DMS53 treated with DMSO at 0.1 percent for 48 hours (cell line): ENCODE measurements around the gene HPX.

Experiments used
- DNase-seq: peaks from one replicate; lab custom pipeline; 2025; ENCODE audit not compliant: unreplicated experiment; lab: John Stamatoyannopoulos, UW

The HPX gene

GRCh38 chr11:6418557-6419008 lies 22.2 kb downstream of the HPX start:
- DNase-seq: no peak

GRCh38 chr11:6417907-6418556 lies 22.8 kb downstream of the HPX start:
- DNase-seq: no peak

- no peak for DNase-seq
Measured at GRCh38 chr11:6415797-6416196, 25.0 kb downstream of the HPX start.

- no peak for DNase-seq
Measured at GRCh38 chr11:6414874-6415328, 25.9 kb downstream of the HPX start.

GRCh38 chr11:6413791-6414201 lies 27.0 kb downstream of the HPX start:
- DNase-seq: no peak

- DNase-seq: no peak
Measured at GRCh38 chr11:6411594-6412031, 29.2 kb downstream of the HPX start.

- no peak for DNase-seq
Measured at GRCh38 chr11:6410695-6411430, 29.9 kb downstream of the HPX start.

GRCh38 chr11:6406370-6406769 lies 34.4 kb downstream of the HPX start:
- no peak for DNase-seq

GRCh38 chr11:6405846-6406245 lies 34.9 kb downstream of the HPX start:
- DNase-seq: no peak

- DNase-seq: no peak
Measured at GRCh38 chr11:6405052-6405667, 35.6 kb downstream of the HPX start.

- no peak for DNase-seq
Measured at GRCh38 chr11:6404342-6405051, 36.3 kb downstream of the HPX start.

GRCh38 chr11:6403539-6403938 lies 37.2 kb downstream of the HPX start:
- DNase-seq: no peak

- DNase-seq: no peak
Measured at GRCh38 chr11:6402561-6402981, 38.2 kb downstream of the HPX start.

- no peak for DNase-seq
Measured at GRCh38 chr11:6402061-6402470, 38.7 kb downstream of the HPX start.

- no peak for DNase-seq
Measured at GRCh38 chr11:6401464-6401863, 39.3 kb downstream of the HPX start.

- DNase-seq: no peak
Measured at GRCh38 chr11:6400431-6401345, 40.1 kb downstream of the HPX start.

- DNase-seq: no peak
Measured at GRCh38 chr11:6397636-6398035, 43.2 kb downstream of the HPX start.

GRCh38 chr11:6397156-6397555 lies 43.6 kb downstream of the HPX start:
- DNase-seq: no peak

- no peak for DNase-seq
Measured at GRCh38 chr11:6395470-6396060, 45.2 kb downstream of the HPX start.
